HepG2 (cell line): ENCODE data around the gene ANXA2. TPM values are rescaled to one million over a fixed set of nuclear protein-coding genes. Genes with fewer than 3 reads are reported as not detected.

Source experiments
- AHR ChIP-seq: IDR thresholded peaks from 2 replicates; pipeline ENCODE4 v1.6.1; 2018; ENCODE audit warnings: missing genetic modification reagents, missing compliant biosample characterization
- CBX5 ChIP-seq: sonication (generic); formaldehyde crosslinking; IDR thresholded peaks from 2 replicates; pipeline ENCODE4 v1.4.0; 2020; ENCODE audit warnings: missing genetic modification reagents, borderline replicate concordance
- CCAR2 ChIP-seq: fragments of 200-400 bp; formaldehyde crosslinking; optimal IDR thresholded peaks from 2 replicates; pipeline ENCODE3; 2018; ENCODE audit warnings: low read depth, mild to moderate bottlenecking, low read length, moderate library complexity
- FIP1L1 ChIP-seq: fragments of 200-400 bp; formaldehyde crosslinking; IDR thresholded peaks from 2 replicates; pipeline ENCODE4 v1.6.1; 2018; ENCODE audit warnings: low read depth, mild to moderate bottlenecking, low read length, moderate library complexity, borderline replicate concordance; ENCODE audit not compliant: insufficient read depth
- GATA4 ChIP-seq: sonication (generic); IDR thresholded peaks from 2 replicates; pipeline ENCODE4 v1.6.1; 2016; ENCODE audit warnings: antibody characterized with exemption, low read depth, borderline replicate concordance
- GZF1 ChIP-seq: sonication (generic); formaldehyde crosslinking; IDR thresholded peaks from 2 replicates; pipeline ENCODE4 v1.5.1; 2020; ENCODE audit warnings: mild to moderate bottlenecking, missing genetic modification reagents
- MXI1 ChIP-seq: IDR thresholded peaks from 3 replicates; pipeline ENCODE4 v1.6.1; 2012; ENCODE audit warnings: low read depth, low read length, inconsistent platforms, borderline replicate concordance
- RBFOX2 ChIP-seq: fragments of 200-400 bp; formaldehyde crosslinking; IDR thresholded peaks from 2 replicates; pipeline ENCODE4 v1.6.1; 2017; ENCODE audit warnings: low read depth, mild to moderate bottlenecking, low read length
- SOX5 ChIP-seq: IDR thresholded peaks from 2 replicates; pipeline ENCODE4 v1.6.1; 2016; ENCODE audit warnings: borderline replicate concordance
- ZNF235 ChIP-seq: sonication (generic); formaldehyde crosslinking; IDR thresholded peaks from 2 replicates; pipeline ENCODE4 v1.8.1; 2023; ENCODE audit warnings: mild to moderate bottlenecking, missing genetic modification reagents, borderline replicate concordance
- ZNF605 ChIP-seq: sonication (generic); formaldehyde crosslinking; IDR thresholded peaks from 2 replicates; pipeline ENCODE4 v1.8.0; 2022; ENCODE audit warnings: mild to moderate bottlenecking, missing genetic modification reagents
- polyA plus RNA-seq, 8 experiments: library from polyadenylated mRNA; depleted of rRNA in 3 of 8; stranded (reverse) in 7 of 8; unstranded in 1 of 8; fragments of >200 nt; fragmentation: Illumina TruSeq in 4 of 8; extraction: Trizol in 4 of 8; gene quantifications; 2 replicates each; pipeline versions ENCODE4 v1.2.1 to v1.2.3, GENCODE V29; 2011 to 2016; ENCODE audit warnings: low read depth in 4 of 8, missing spikeins in 1 of 8, mixed read lengths in 1 of 8; ENCODE audit not compliant: insufficient read depth in 1 of 8
- total RNA-seq, 5 experiments: library from RNA; depleted of rRNA; stranded (reverse); fragments of >200 nt; fragmentation: Illumina TruSeq; extraction: Trizol; gene quantifications; 2 replicates each; pipeline ENCODE4 v1.2.3, GENCODE V29; 2016; ENCODE audit warnings: low read depth in 1 of 5
- TF ChIP-seq, protein P1 (sequence below): sonication (generic); formaldehyde crosslinking; IDR thresholded peaks from 2 replicates; pipeline ENCODE4 v1.4.0; 2020; ENCODE audit warnings: missing genetic modification reagents
- TF ChIP-seq, protein P2 (sequence below): IDR thresholded peaks from 2 replicates; pipeline ENCODE4 v1.6.1; 2016; ENCODE audit warnings: missing biosample characterization, missing genetic modification reagents, low read depth
- TF ChIP-seq, protein P3 (sequence below): sonication (generic); formaldehyde crosslinking; IDR thresholded peaks from 2 replicates; pipeline ENCODE4 v1.9.0; 2021; ENCODE audit warnings: missing genetic modification reagents, borderline replicate concordance
- TF ChIP-seq, protein P4 (sequence below): IDR thresholded peaks from 2 replicates; pipeline ENCODE4 v1.6.1; 2018; ENCODE audit warnings: missing genetic modification reagents, mild to moderate bottlenecking, missing compliant biosample characterization
- TF ChIP-seq, protein P5 (sequence below): fragments of 450-650 bp; IDR thresholded peaks from 2 replicates; pipeline ENCODE4 v1.6.1; 2017

ANXA2 gene
- total and polyA plus RNA-seq, 2 of the 13 experiments (the other 11 are each of a cell fraction or from before 2014, with no cell fraction given), result 196 to 613 TPM

DNA sequence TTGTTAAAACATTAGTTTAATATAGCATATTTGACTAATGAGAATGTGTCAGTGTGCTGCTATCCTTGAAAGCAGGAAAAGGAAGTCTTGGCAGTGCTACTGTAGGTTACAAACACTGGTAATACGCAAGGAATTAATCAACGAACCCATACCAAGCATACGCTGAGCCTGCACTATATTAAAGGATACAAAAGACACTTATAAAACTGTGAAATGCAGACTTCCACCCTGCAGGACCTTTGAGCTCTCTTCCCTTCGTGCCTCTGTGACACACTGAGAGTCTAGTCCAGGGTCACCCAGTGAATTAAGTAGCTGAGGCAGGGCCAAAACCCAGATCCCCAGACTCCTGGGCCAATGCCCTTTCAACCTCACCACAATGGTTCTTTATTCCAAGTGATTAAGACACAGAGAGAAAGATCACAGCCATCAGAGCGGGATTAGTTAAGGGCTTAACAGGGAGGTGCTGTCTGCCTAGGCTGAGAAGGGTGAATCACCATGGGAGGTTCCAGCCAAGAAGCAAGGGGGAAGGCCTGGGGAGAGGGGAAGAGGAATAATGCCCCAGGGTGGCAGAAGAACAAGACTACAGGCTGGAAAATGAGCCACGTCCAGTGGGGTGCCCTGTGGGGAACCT is 6.8 kb downstream of the ANXA2 start (continued):
- TF ChIP-seq, protein P1, sequence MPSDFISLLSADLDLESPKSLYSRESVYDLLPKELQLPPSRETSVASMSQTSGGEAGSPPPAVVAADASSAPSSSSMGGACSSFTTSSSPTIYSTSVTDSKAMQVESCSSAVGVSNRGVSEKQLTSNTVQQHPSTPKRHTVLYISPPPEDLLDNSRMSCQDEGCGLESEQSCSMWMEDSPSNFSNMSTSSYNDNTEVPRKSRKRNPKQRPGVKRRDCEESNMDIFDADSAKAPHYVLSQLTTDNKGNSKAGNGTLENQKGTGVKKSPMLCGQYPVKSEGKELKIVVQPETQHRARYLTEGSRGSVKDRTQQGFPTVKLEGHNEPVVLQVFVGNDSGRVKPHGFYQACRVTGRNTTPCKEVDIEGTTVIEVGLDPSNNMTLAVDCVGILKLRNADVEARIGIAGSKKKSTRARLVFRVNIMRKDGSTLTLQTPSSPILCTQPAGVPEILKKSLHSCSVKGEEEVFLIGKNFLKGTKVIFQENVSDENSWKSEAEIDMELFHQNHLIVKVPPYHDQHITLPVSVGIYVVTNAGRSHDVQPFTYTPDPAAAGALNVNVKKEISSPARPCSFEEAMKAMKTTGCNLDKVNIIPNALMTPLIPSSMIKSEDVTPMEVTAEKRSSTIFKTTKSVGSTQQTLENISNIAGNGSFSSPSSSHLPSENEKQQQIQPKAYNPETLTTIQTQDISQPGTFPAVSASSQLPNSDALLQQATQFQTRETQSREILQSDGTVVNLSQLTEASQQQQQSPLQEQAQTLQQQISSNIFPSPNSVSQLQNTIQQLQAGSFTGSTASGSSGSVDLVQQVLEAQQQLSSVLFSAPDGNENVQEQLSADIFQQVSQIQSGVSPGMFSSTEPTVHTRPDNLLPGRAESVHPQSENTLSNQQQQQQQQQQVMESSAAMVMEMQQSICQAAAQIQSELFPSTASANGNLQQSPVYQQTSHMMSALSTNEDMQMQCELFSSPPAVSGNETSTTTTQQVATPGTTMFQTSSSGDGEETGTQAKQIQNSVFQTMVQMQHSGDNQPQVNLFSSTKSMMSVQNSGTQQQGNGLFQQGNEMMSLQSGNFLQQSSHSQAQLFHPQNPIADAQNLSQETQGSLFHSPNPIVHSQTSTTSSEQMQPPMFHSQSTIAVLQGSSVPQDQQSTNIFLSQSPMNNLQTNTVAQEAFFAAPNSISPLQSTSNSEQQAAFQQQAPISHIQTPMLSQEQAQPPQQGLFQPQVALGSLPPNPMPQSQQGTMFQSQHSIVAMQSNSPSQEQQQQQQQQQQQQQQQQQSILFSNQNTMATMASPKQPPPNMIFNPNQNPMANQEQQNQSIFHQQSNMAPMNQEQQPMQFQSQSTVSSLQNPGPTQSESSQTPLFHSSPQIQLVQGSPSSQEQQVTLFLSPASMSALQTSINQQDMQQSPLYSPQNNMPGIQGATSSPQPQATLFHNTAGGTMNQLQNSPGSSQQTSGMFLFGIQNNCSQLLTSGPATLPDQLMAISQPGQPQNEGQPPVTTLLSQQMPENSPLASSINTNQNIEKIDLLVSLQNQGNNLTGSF (CRISPR knock-in tag), result no peak
- TF ChIP-seq MXI1 (no peak), ZNF605 (CRISPR knock-in tag) (no peak), GZF1 (CRISPR knock-in tag) (no peak), CCAR2 (no peak), AHR (CRISPR knock-in tag) (no peak), GATA4 (no peak), ZNF235 (CRISPR knock-in tag) (no peak), CBX5 (no peak), RBFOX2 (peak; percentile 26; the same call in 1 of the 2 replicates), FIP1L1 (no peak), SOX5 (CRISPR knock-in tag) (no peak)
- TF ChIP-seq, protein P2, sequence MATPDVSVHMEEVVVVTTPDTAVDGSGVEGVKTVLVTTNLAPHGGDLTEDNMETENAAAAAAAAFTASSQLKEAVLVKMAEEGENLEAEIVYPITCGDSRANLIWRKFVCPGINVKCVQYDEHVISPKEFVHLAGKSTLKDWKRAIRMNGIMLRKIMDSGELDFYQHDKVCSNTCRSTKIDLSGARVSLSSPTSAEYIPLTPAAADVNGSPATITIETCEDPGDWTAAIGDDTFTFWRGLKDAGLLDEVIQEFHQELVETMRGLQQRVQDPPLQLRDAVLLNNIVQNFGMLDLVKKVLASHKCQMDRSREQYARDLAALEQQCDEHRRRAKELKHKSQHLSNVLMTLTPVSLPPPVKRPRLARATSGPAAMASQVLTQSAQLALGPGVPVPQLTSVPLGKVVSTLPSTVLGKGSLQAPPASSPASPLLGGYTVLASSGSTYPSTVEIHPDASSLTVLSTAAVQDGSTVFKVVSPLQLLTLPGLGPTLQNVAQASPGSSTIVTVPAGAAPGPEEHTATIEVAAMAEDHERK (CRISPR knock-in tag), result no peak
- TF ChIP-seq, protein P3, sequence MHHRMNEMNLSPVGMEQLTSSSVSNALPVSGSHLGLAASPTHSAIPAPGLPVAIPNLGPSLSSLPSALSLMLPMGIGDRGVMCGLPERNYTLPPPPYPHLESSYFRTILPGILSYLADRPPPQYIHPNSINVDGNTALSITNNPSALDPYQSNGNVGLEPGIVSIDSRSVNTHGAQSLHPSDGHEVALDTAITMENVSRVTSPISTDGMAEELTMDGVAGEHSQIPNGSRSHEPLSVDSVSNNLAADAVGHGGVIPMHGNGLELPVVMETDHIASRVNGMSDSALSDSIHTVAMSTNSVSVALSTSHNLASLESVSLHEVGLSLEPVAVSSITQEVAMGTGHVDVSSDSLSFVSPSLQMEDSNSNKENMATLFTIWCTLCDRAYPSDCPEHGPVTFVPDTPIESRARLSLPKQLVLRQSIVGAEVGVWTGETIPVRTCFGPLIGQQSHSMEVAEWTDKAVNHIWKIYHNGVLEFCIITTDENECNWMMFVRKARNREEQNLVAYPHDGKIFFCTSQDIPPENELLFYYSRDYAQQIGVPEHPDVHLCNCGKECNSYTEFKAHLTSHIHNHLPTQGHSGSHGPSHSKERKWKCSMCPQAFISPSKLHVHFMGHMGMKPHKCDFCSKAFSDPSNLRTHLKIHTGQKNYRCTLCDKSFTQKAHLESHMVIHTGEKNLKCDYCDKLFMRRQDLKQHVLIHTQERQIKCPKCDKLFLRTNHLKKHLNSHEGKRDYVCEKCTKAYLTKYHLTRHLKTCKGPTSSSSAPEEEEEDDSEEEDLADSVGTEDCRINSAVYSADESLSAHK, result no peak
- TF ChIP-seq, protein P4, sequence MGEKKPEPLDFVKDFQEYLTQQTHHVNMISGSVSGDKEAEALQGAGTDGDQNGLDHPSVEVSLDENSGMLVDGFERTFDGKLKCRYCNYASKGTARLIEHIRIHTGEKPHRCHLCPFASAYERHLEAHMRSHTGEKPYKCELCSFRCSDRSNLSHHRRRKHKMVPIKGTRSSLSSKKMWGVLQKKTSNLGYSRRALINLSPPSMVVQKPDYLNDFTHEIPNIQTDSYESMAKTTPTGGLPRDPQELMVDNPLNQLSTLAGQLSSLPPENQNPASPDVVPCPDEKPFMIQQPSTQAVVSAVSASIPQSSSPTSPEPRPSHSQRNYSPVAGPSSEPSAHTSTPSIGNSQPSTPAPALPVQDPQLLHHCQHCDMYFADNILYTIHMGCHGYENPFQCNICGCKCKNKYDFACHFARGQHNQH (CRISPR knock-in tag), result 0 out of 2 replicates have a peak, but pooled peaks have one; percentile 24
- TF ChIP-seq, protein P5, sequence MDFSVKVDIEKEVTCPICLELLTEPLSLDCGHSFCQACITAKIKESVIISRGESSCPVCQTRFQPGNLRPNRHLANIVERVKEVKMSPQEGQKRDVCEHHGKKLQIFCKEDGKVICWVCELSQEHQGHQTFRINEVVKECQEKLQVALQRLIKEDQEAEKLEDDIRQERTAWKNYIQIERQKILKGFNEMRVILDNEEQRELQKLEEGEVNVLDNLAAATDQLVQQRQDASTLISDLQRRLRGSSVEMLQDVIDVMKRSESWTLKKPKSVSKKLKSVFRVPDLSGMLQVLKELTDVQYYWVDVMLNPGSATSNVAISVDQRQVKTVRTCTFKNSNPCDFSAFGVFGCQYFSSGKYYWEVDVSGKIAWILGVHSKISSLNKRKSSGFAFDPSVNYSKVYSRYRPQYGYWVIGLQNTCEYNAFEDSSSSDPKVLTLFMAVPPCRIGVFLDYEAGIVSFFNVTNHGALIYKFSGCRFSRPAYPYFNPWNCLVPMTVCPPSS, result no peak
